ENCODE results near the gene GGT6.
"Not testable (repeated sequence)": the region's sequence is repeated elsewhere in the genome, so short reads cannot be mapped to it uniquely, and the experiment has no call there.

Gene GGT6

GRCh38 chr17:4590981-4591453 lies 30.6 kb upstream of the GGT6 start:
- DNase-seq, result no peak

- not testable (repeated sequence) for DNase-seq
Measured at GRCh38 chr17:4590042-4590441, 29.7 kb upstream of the GGT6 start.

- DNase-seq, result no peak
Measured at GRCh38 chr17:4588898-4589625, 28.7 kb upstream of the GGT6 start.

GRCh38 chr17:4588391-4588790 lies 28.0 kb upstream of the GGT6 start:
- no peak for DNase-seq

- peak; percentile 64 for DNase-seq
Measured at GRCh38 chr17:4587803-4588202, 27.4 kb upstream of the GGT6 start.

- DNase-seq, result no peak
Measured at GRCh38 chr17:4587195-4587594, 26.8 kb upstream of the GGT6 start.

- no peak for DNase-seq
Measured at GRCh38 chr17:4586043-4586442, 25.7 kb upstream of the GGT6 start.

GRCh38 chr17:4585638-4585994 lies 25.2 kb upstream of the GGT6 start:
- no peak for DNase-seq

GRCh38 chr17:4584917-4585637 lies 24.7 kb upstream of the GGT6 start:
- DNase-seq, result no peak

GRCh38 chr17:4584101-4584916 lies 23.9 kb upstream of the GGT6 start, which contains the start of gene SMTNL2:
Gene SMTNL2 (plus strand): TSS chr17:4584529. CDS start chr17:4584606, 77 bp downstream.
- DNase-seq, result no peak

- peak; percentile 70 for DNase-seq
Measured at GRCh38 chr17:4583782-4584100, 23.4 kb upstream of the GGT6 start.

GRCh38 chr17:4583206-4583605 lies 22.8 kb upstream of the GGT6 start:
- no peak for DNase-seq

GRCh38 chr17:4582691-4583090 lies 22.3 kb upstream of the GGT6 start:
- DNase-seq, result no peak

- DNase-seq, result no peak
Measured at GRCh38 chr17:4582101-4582501, 21.7 kb upstream of the GGT6 start.

GRCh38 chr17:4580291-4580690 lies 19.9 kb upstream of the GGT6 start:
- DNase-seq, result no peak

GRCh38 chr17:4579678-4580077 lies 19.3 kb upstream of the GGT6 start:
- no peak for DNase-seq

- not testable (repeated sequence) for DNase-seq
Measured at GRCh38 chr17:4578349-4578748, 18.0 kb upstream of the GGT6 start.

GRCh38 chr17:4577386-4577993 lies 17.1 kb upstream of the GGT6 start:
- no peak for DNase-seq

- no peak for DNase-seq
Measured at GRCh38 chr17:4576729-4577322, 16.4 kb upstream of the GGT6 start.

GRCh38 chr17:4576161-4576558 lies 15.8 kb upstream of the GGT6 start:
- DNase-seq, result no peak

GRCh38 chr17:4574448-4575045 lies 14.2 kb upstream of the GGT6 start:
- no peak for DNase-seq

- no peak for DNase-seq
Measured at GRCh38 chr17:4573669-4574068, 13.3 kb upstream of the GGT6 start.
